Progenitor cell of endocrine pancreas (in vitro differentiated cells): ENCODE data around the gene CENATAC. TPM values are rescaled to one million over a fixed set of nuclear protein-coding genes. Genes with fewer than 3 reads are reported as not detected.
"Not testable (repeated sequence)": the region's sequence is repeated elsewhere in the genome, so short reads cannot be mapped to it uniquely, and the experiment has no call there.

Experiments used
- DNase-seq: peaks from one replicate; pipeline ENCODE4 v3.0.0; 2021; ENCODE audit warnings: low spot score; ENCODE audit not compliant: unreplicated experiment
- H3K27ac Mint-ChIP-seq: 2 replicates; pipeline ENCODE4 v1.8.0; 2021; ENCODE audit warnings: mild to moderate bottlenecking, moderate library complexity, mixed read lengths
- H3K27me3 Mint-ChIP-seq: 2 replicates; pipeline ENCODE4 v1.8.0; 2021; ENCODE audit warnings: mixed read lengths
- H3K36me3 Mint-ChIP-seq: 2 replicates; pipeline ENCODE4 v1.8.0; 2022; ENCODE audit warnings: mixed read lengths; ENCODE audit not compliant: insufficient read depth
- H3K4me1 Mint-ChIP-seq: 2 replicates; pipeline ENCODE4 v1.8.0; 2021; ENCODE audit warnings: low read depth, mixed read lengths
- H3K4me3 Mint-ChIP-seq: 2 replicates; pipeline ENCODE4 v1.8.0; 2021; ENCODE audit warnings: low read depth, mild to moderate bottlenecking, moderate library complexity, mixed read lengths
- H3K9me3 Mint-ChIP-seq: 2 replicates; pipeline ENCODE4 v1.8.0; 2021; ENCODE audit warnings: low read depth, mixed read lengths
- total RNA-seq: library from RNA; stranded (reverse); gene quantifications from 2 replicates; pipeline ENCODE4 v1.2.1, GENCODE V29; 2021
- TF ChIP-seq, protein P1 (sequence below): fragments of 200-600 bp; sonication (generic); IDR thresholded peaks from one replicate; pipeline ENCODE4 v1.5.0; 2021; ENCODE audit warnings: antibody characterized with exemption, mild to moderate bottlenecking; ENCODE audit not compliant: unreplicated experiment

Gene CENATAC
- total RNA-seq, 1 donor from 2014 or later = 56.5 TPM

DNA sequence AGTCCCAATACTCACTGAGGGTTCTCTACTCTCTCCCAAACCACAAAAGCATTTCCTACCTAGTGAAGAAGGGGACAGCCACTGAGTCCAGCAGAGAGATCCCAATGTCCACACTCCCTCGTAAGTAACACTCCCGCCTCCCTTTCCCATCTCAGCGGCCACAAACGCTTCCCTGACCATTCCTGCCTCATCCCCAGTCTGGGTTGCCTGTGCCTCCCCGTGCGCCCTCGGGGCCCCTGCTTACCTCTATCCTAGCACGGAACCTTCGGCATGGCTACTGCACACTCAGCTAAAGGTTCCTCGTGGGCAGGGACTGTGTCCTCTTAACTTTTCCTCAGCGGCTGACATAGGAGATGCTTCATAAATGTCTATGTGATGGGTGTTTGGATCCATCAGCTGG lies 40.4 kb upstream of the CENATAC start:
- no peak for DNase-seq
- Mint-ChIP-seq H3K27ac (no peak overlapping the region), H3K9me3 (no peaks in the 10 kb centered on the region), H3K36me3 (no peaks in the 10 kb centered on the region), H3K4me1 (no peaks in the 10 kb centered on the region), H3K27me3 (peaks cover 55% of the 10 kb centered on the region), H3K4me3 (no peak overlapping the region)
- TF ChIP-seq, protein P1, sequence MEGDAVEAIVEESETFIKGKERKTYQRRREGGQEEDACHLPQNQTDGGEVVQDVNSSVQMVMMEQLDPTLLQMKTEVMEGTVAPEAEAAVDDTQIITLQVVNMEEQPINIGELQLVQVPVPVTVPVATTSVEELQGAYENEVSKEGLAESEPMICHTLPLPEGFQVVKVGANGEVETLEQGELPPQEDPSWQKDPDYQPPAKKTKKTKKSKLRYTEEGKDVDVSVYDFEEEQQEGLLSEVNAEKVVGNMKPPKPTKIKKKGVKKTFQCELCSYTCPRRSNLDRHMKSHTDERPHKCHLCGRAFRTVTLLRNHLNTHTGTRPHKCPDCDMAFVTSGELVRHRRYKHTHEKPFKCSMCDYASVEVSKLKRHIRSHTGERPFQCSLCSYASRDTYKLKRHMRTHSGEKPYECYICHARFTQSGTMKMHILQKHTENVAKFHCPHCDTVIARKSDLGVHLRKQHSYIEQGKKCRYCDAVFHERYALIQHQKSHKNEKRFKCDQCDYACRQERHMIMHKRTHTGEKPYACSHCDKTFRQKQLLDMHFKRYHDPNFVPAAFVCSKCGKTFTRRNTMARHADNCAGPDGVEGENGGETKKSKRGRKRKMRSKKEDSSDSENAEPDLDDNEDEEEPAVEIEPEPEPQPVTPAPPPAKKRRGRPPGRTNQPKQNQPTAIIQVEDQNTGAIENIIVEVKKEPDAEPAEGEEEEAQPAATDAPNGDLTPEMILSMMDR = no peak

DNA sequence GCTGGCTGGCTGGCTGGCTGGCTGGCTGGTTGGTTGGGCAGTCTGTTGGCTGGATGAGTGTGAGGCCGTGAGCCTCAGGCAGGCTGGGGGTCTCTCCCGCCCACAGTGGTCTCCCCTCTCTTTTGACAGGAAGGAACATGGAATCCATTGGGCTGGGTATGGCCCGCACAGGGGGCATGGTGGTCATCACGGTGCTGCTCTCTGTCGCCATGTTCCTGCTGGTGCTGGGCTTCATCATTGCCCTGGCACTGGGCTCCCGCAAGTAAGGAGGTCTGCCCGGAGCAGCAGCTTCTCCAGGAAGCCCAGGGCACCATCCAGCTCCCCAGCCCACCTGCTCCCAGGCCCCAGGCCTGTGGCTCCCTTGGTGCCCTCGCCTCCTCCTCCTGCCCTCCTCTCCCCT lies 40.0 kb upstream of the CENATAC start:
- no peak overlapping the region for H3K4me3 Mint-ChIP-seq
- no peak overlapping the region for H3K27ac Mint-ChIP-seq
- peaks cover 51% of the 10 kb centered on the region for H3K27me3 Mint-ChIP-seq
- no peak for DNase-seq
- H3K4me1 Mint-ChIP-seq = no peaks in the 10 kb centered on the region
- no peaks in the 10 kb centered on the region for H3K36me3 Mint-ChIP-seq
- TF ChIP-seq, protein P1 = no peak
- H3K9me3 Mint-ChIP-seq = no peaks in the 10 kb centered on the region

DNA sequence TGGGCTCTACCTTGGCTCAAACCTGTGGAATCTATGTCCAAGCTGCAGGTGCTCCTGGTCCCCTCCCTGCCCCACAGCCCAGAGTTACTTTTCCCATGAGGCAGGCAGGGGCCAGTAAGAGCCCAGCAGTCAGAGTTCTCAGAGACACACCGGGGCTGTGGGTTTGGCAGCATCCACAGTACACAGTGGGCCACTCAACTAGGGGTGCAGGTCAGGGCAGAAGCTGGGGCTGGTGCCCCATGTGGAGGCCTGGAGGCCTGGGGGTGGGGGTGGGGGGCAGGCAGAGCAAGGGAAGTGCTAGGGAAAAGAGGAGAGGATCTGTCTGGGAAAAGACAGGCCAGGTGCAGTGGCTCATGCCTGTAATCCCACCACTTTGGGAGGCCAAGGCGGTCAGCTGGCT lies 39.4 kb upstream of the CENATAC start:
- no peak for DNase-seq
- Mint-ChIP-seq H3K27me3 (peaks cover 47% of the 10 kb centered on the region), H3K4me3 (no peak overlapping the region), H3K27ac (no peak overlapping the region), H3K9me3 (no peaks in the 10 kb centered on the region), H3K36me3 (no peaks in the 10 kb centered on the region), H3K4me1 (no peaks in the 10 kb centered on the region)
- TF ChIP-seq, protein P1 = no peak

DNA sequence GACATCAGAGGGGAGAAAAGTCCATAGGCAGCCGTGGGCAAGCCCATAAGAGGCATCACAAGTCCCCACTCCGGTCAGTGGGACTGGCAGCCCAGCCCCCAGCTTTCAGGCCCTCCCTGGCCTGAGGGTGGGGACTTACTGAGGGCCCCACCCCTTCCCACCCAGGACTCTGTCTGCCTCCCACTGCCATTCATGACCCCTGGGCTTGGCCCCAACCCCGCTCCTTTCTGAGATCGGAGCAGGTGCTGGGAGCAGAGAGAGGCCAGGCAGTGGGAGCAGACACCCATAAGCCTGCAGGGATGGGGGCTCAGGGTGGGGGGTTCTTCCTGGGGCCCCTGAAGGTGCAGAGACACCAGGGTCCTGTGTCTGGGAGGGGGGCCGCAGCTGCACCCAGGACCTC lies 36.7 kb upstream of the CENATAC start:
- no peak for DNase-seq
- no peak overlapping the region for H3K27ac Mint-ChIP-seq
- TF ChIP-seq, protein P1 = no peak
- H3K36me3 Mint-ChIP-seq = no peaks in the 10 kb centered on the region
- H3K27me3 Mint-ChIP-seq = peaks cover 29% of the 10 kb centered on the region
- no peak overlapping the region for H3K4me3 Mint-ChIP-seq
- H3K9me3 Mint-ChIP-seq = no peaks in the 10 kb centered on the region
- H3K4me1 Mint-ChIP-seq = no peaks in the 10 kb centered on the region

DNA sequence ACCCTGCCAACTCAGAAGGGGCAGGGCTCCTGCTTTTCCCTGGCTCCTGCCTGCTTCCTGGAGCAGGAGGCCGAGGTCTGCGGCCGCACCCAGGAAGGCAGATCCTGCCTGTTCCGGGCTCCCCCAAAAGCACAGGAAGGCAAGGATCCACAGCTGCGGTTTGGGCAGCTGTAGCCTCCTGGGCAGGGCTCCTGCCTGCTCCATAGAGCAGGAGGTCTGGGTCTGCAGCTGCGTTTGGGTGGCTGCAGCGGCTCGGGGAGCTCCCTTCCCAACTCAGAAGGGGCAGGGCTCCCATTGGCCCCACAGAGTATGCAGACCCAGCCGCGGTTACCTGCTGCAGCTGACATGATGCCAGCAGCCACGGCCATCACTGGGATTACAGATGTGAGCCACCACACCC lies 36.3 kb upstream of the CENATAC start:
- no peaks in the 10 kb centered on the region for H3K4me1 Mint-ChIP-seq
- DNase-seq = no peak
- H3K9me3 Mint-ChIP-seq = no peaks in the 10 kb centered on the region
- TF ChIP-seq, protein P1 = no peak
- H3K27ac Mint-ChIP-seq = no peak overlapping the region
- H3K36me3 Mint-ChIP-seq = no peaks in the 10 kb centered on the region
- H3K4me3 Mint-ChIP-seq = no peak overlapping the region
- peaks cover 25% of the 10 kb centered on the region for H3K27me3 Mint-ChIP-seq

- H3K36me3 Mint-ChIP-seq, H3K4me3 Mint-ChIP-seq: not testable (repeated sequence)
Observed at GRCh38 chr11:118969508-118969907, 28.4 kb upstream of the CENATAC start.

More at GRCh38 chr11:118969508-118969907, 28.4 kb upstream of the CENATAC start:
- not testable (repeated sequence) for H3K9me3 Mint-ChIP-seq, DNase-seq, H3K27ac Mint-ChIP-seq, H3K27me3 Mint-ChIP-seq, H3K4me1 Mint-ChIP-seq
